IMR-90 (cell line): ENCODE measurements around the gene CD36. TPM values are rescaled to one million over a fixed set of nuclear protein-coding genes. Genes with fewer than 3 reads are reported as not detected.
A peak's percentile ranks its signal among the peaks of the same experiment; 100 is the strongest.

Source experiments
- ATAC-seq: fragments of 200-7000 bp; cut with Tn5 transposase; 2 replicates; pipeline ENCODE4 v1.9.1; 2020; ENCODE audit warnings: low read depth, mild to moderate bottlenecking, moderate library complexity
- BruUV-seq: library from RNA; stranded (reverse); fragments of 400-500 nt; replicated peaks from 2 replicates; lab custom pipeline; 2021; lab: Mats Ljungman, UMichigan
- CTCF ChIA-PET: fragments of 300-600 bp; formaldehyde crosslinking; extraction: SDS; loops from one replicate; lab custom pipeline; 2021; ENCODE audit warnings: antibody characterized with exemption; lab: Yijun Ruan, JAX
- POLR2A ChIA-PET: fragments of 300-600 bp; sonication (Branson Sonifier 250); formaldehyde crosslinking; loops from one replicate; lab custom pipeline; 2022; ENCODE audit warnings: antibody characterized with exemption; ENCODE audit not compliant: unreplicated experiment; lab: Charles Lee
- DNase-seq: peaks from one replicate; pipeline ENCODE4 v3.0.0; 2013
- H2AFZ ChIP-seq: replicated peaks from 2 replicates; pipeline ENCODE3; 2013; ENCODE audit warnings: low read length, mild to moderate bottlenecking; ENCODE audit not compliant: poor library complexity
- H2AK5ac ChIP-seq: 2 replicates; pipeline ENCODE4 v1.6.1; 2013; ENCODE audit warnings: low read depth, low read length, inconsistent platforms
- H2AK9ac ChIP-seq: replicated peaks from 2 replicates; pipeline ENCODE3; 2013; ENCODE audit warnings: mild to moderate bottlenecking, low read depth, low read length, moderate library complexity; ENCODE audit not compliant: poor library complexity
- H2BK120ac ChIP-seq: 2 replicates; pipeline ENCODE4 v1.6.1; 2013; ENCODE audit warnings: low read depth, low read length, inconsistent platforms
- H2BK15ac ChIP-seq: 3 replicates; pipeline ENCODE4 v1.6.1; 2013; ENCODE audit warnings: low read depth, low read length, inconsistent platforms
- H2BK20ac ChIP-seq: 2 replicates; pipeline ENCODE4 v1.6.1; 2013; ENCODE audit warnings: low read depth, mild to moderate bottlenecking, inconsistent platforms, low read length, moderate library complexity
- H2BK5ac ChIP-seq: 2 replicates; pipeline ENCODE4 v1.6.1; 2013; ENCODE audit warnings: mild to moderate bottlenecking, low read depth, low read length, inconsistent platforms; ENCODE audit not compliant: poor library complexity, severe bottlenecking
- H3K14ac ChIP-seq: replicated peaks from 2 replicates; pipeline ENCODE4 v1.6.1; 2013; ENCODE audit warnings: low read depth, low read length, inconsistent platforms
- H3K18ac ChIP-seq: 2 replicates; pipeline ENCODE4 v1.6.1; 2013; ENCODE audit warnings: low read depth, low read length, control low read depth
- H3K23ac ChIP-seq: 2 replicates; pipeline ENCODE4 v1.6.1; 2013; ENCODE audit warnings: low read depth, low read length, inconsistent platforms
- H3K27ac ChIP-seq: 2 replicates; pipeline ENCODE4 v1.5.1; 2013; ENCODE audit warnings: mild to moderate bottlenecking, control low read depth, low read length; ENCODE audit not compliant: insufficient read depth
- H3K27me3 ChIP-seq: 2 replicates; pipeline ENCODE4 v1.6.1; 2013; ENCODE audit warnings: low read length; ENCODE audit not compliant: control insufficient read depth, insufficient read depth
- H3K36me3 ChIP-seq: 2 replicates; pipeline ENCODE4 v1.6.1; 2013; ENCODE audit warnings: low read length, mixed read lengths; ENCODE audit not compliant: control insufficient read depth, insufficient read depth
- H3K4ac ChIP-seq: 2 replicates; pipeline ENCODE4 v1.6.1; 2013; ENCODE audit warnings: low read depth, low read length, inconsistent platforms
- H3K4me1 ChIP-seq: 2 replicates; pipeline ENCODE4 v1.6.1; 2013; ENCODE audit warnings: low read length, mixed read lengths; ENCODE audit not compliant: control insufficient read depth, insufficient read depth
- H3K4me2 ChIP-seq: 2 replicates; pipeline ENCODE4 v1.6.1; 2013; ENCODE audit warnings: low read depth, mild to moderate bottlenecking, control low read depth, low read length, moderate library complexity
- H3K4me3 ChIP-seq: 2 replicates; pipeline ENCODE4 v1.5.1; 2013; ENCODE audit warnings: low read depth, mild to moderate bottlenecking, control low read depth, low read length, moderate library complexity; ENCODE audit not compliant: insufficient read depth
- H3K56ac ChIP-seq: 2 replicates; pipeline ENCODE4 v1.6.1; 2013; ENCODE audit warnings: low read length, inconsistent platforms; ENCODE audit not compliant: insufficient read depth; ENCODE audit errors: extremely low read depth
- H3K79me1 ChIP-seq, 2 experiments: 2 replicates each; pipeline ENCODE4 v1.6.1; 2013; ENCODE audit warnings: low read length in 2 of 2, inconsistent platforms in 1 of 2, low read depth in 1 of 2
- H3K9ac ChIP-seq: 2 replicates; pipeline ENCODE4 v1.6.1; 2013; ENCODE audit warnings: low read depth, low read length, control low read depth
- H3K9me1 ChIP-seq: 2 replicates; pipeline ENCODE4 v1.6.1; 2013; ENCODE audit warnings: low read length, inconsistent platforms; ENCODE audit not compliant: insufficient read depth
- H3K9me3 ChIP-seq: 2 replicates; pipeline ENCODE4 v1.6.1; 2013; ENCODE audit warnings: low read length; ENCODE audit not compliant: control insufficient read depth, insufficient read depth
- H4K20me1 ChIP-seq: 2 replicates; pipeline ENCODE4 v1.6.1; 2013; ENCODE audit warnings: low read length, inconsistent platforms; ENCODE audit not compliant: insufficient read depth
- H4K5ac ChIP-seq: 2 replicates; pipeline ENCODE4 v1.6.1; 2013; ENCODE audit warnings: mild to moderate bottlenecking, low read depth, low read length, control low read depth
- H4K8ac ChIP-seq, 2 experiments: 2 replicates each; pipeline ENCODE4 v1.6.1; 2013; ENCODE audit warnings: low read depth in 2 of 2, low read length in 2 of 2, control low read depth in 1 of 2, inconsistent platforms in 1 of 2
- H4K91ac ChIP-seq: 2 replicates; pipeline ENCODE4 v1.6.1; 2013; ENCODE audit warnings: low read depth, low read length, inconsistent platforms; ENCODE audit not compliant: insufficient read depth
- CEBPB ChIP-seq: IDR thresholded peaks from 2 replicates; pipeline ENCODE4 v1.6.1; 2012; ENCODE audit warnings: low read depth, low read length, improper control_type of control experiment
- MAFK ChIP-seq: IDR thresholded peaks from 2 replicates; pipeline ENCODE4 v1.6.1; 2012; ENCODE audit warnings: low read depth, low read length, improper control_type of control experiment
- MXI1 ChIP-seq: IDR thresholded peaks from 2 replicates; pipeline ENCODE4 v1.6.1; 2012; ENCODE audit warnings: low read depth, mild to moderate bottlenecking, low read length, moderate library complexity, borderline replicate concordance
- NFE2L2 ChIP-seq: fragments of 150-350 bp; IDR thresholded peaks from 2 replicates; pipeline ENCODE4 v1.6.1; 2016; ENCODE audit warnings: low read depth, mild to moderate bottlenecking, low read length
- POLR2A ChIP-seq: IDR thresholded peaks from 2 replicates; pipeline ENCODE4 v1.6.1; 2012; ENCODE audit warnings: mild to moderate bottlenecking, low read depth, low read length
- WGBS, 2 experiments: methylation state at CpG; one replicate each; pipeline versions ENCODE4 v1.1.5 to v1.1.7; 2013; ENCODE audit warnings: missing lambda C conversion rate in 2 of 2; ENCODE audit not compliant: insufficient read length in 1 of 2; ENCODE audit errors: extremely low coverage in 2 of 2; 5-methylcytosine and 5-hydroxymethylcytosine counted together
- dilution Hi-C: fragments of 300-500 bp; cut with HindIII; formaldehyde crosslinking; loops from one replicate; pipeline ENCODE4 v1.14.3; 2018; ENCODE audit warnings: low sequenced_read_pairs; ENCODE audit not compliant: unreplicated experiment
- in situ Hi-C: fragments of 300-500 bp; cut with MboI; formaldehyde crosslinking; loops from 3 replicates; pipeline ENCODE4 v1.14.3; 2019; ENCODE audit warnings: low sequenced_read_pairs, inconsistent platforms, mixed read lengths
- intact Hi-C: fragments of 100-400 bp; cut with micrococcal nuclease; formaldehyde crosslinking; loops from 2 replicates; pipeline ENCODE4 v1.10.0; 2022
- polyA plus RNA-seq, 3 experiments: library from polyadenylated mRNA; depleted of rRNA; stranded (reverse); fragments of >200 nt; gene quantifications; 2 replicates each; pipeline ENCODE4 v1.2.3, GENCODE V29; 2012; ENCODE audit warnings: low replicate concordance in 1 of 3
- total RNA-seq: library from RNA; depleted of rRNA; stranded (reverse); fragments of >200 nt; gene quantifications from 2 replicates; pipeline ENCODE4 v1.2.3, GENCODE V29; 2012
- TF ChIP-seq, protein P1 (sequence below): fragments of 150-350 bp; IDR thresholded peaks from 2 replicates; pipeline ENCODE4 v1.6.1; 2016; ENCODE audit warnings: low read depth, mild to moderate bottlenecking, low read length, moderate library complexity, borderline replicate concordance
- TF ChIP-seq, protein P2 (sequence below): fragments of 150-350 bp; IDR thresholded peaks from 2 replicates; pipeline ENCODE4 v1.6.1; 2017; ENCODE audit warnings: mild to moderate bottlenecking, antibody characterized with exemption, low read length, low read depth

Gene CD36
- total and polyA plus RNA-seq, 2 of the 4 experiments (the other 2 are of a cell fraction) = 0.19 to 0.54 TPM

DNA sequence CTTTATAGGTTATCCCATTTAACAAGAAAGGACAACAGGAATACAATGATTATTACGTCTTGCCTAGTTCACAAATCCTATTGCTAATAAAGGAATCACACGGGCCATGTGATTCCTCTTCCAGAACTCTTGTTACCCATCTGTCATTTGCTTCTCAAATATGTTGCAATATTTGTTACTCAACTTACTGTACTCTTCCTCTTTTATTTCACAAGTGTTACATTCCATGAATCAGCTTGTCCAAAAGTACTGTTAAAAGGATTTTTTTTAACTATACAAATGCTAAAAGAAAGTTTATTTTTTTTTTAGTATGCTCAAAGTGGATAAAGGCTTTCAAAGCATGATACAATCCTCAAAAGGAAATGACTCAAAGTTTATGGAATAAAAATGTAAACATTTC, 3.9 kb upstream of the CD36 start:
- ATAC-seq = peak; percentile 58

More for the DNA sequence above, 3.9 kb upstream of the CD36 start:
- Histone ChIP-seq H2AK5ac (no peak overlapping the region), H3K36me3 (no peaks in the 10 kb centered on the region), H2AFZ (no peak overlapping the region), H2BK15ac (no peak overlapping the region), H2BK20ac (no peak overlapping the region), H3K4me3 (no peak overlapping the region), H2AK9ac (no peak overlapping the region), H2BK120ac (no peak overlapping the region), H3K4me2 (no peak overlapping the region), H4K91ac (no peak overlapping the region), H2BK5ac (peak overlapping the region; percentile 85), H3K14ac (no peak overlapping the region), H3K9me1 (peaks cover 6% of the 10 kb centered on the region), H3K9ac (no peak overlapping the region), H4K20me1 (no peaks in the 10 kb centered on the region), H3K23ac (no peak overlapping the region), H3K4ac (no peak overlapping the region), H3K79me1 (no peaks in the 10 kb centered on the region), H4K8ac (no peak overlapping the region), H3K18ac (no peak overlapping the region), H3K9me3 (no peaks in the 10 kb centered on the region), H4K5ac (no peak overlapping the region), H3K4me1 (peaks cover 17% of the 10 kb centered on the region), H3K27ac (peak overlapping the region; percentile 81; the same call in 1 of the 2 replicates), H3K27me3 (no peaks in the 10 kb centered on the region), H3K56ac (no peak overlapping the region)
- CTCF ChIA-PET = no interaction called here
- peak; percentile 93 for DNase-seq
- in situ Hi-C loops (no loop called here), dilution Hi-C loops (no loop called here), intact Hi-C loops (no loop called here)
- TF ChIP-seq NFE2L2 (peak; percentile 4; the same call in 1 of the 2 replicates), POLR2A (no peak), MAFK (no peak), MXI1 (0 out of 2 replicates have a peak, but pooled peaks have one; percentile 38), CEBPB (peak; percentile 100)
- TF ChIP-seq, protein P1, sequence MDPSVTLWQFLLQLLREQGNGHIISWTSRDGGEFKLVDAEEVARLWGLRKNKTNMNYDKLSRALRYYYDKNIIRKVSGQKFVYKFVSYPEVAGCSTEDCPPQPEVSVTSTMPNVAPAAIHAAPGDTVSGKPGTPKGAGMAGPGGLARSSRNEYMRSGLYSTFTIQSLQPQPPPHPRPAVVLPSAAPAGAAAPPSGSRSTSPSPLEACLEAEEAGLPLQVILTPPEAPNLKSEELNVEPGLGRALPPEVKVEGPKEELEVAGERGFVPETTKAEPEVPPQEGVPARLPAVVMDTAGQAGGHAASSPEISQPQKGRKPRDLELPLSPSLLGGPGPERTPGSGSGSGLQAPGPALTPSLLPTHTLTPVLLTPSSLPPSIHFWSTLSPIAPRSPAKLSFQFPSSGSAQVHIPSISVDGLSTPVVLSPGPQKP = no peak
- TF ChIP-seq, protein P2, sequence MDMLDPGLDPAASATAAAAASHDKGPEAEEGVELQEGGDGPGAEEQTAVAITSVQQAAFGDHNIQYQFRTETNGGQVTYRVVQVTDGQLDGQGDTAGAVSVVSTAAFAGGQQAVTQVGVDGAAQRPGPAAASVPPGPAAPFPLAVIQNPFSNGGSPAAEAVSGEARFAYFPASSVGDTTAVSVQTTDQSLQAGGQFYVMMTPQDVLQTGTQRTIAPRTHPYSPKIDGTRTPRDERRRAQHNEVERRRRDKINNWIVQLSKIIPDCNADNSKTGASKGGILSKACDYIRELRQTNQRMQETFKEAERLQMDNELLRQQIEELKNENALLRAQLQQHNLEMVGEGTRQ = peak; percentile 73
- WGBS, 2 experiments = 0% methylated on average over 1 of the region's 2 CpGs; no CpG with 5 or more reads in 1 of the 2 experiments
- POLR2A ChIA-PET = no interaction called here
- BruUV-seq = no TSS peak
